Panc1 (cell line): ENCODE data around the gene ITIH2.

Experiments
- POLR2AphosphoS5 ChIP-seq: IDR thresholded peaks from 2 replicates; pipeline ENCODE4 v1.6.1; 2012; ENCODE audit warnings: mild to moderate bottlenecking, low read depth, low read length, moderate library complexity
- REST ChIP-seq, 2 experiments: IDR thresholded peaks; 2 replicates each; pipeline ENCODE4 v1.6.1; 2011 to 2012; ENCODE audit warnings: low read depth in 2 of 2, control low read depth in 1 of 2, low read length in 1 of 2, mild to moderate bottlenecking in 1 of 2, moderate library complexity in 1 of 2; ENCODE audit not compliant: insufficient read depth in 1 of 2
- SIN3A ChIP-seq: IDR thresholded peaks from 2 replicates; pipeline ENCODE4 v1.6.1; 2012; ENCODE audit warnings: low read depth, mild to moderate bottlenecking, low read length, moderate library complexity, borderline replicate concordance; ENCODE audit not compliant: insufficient read depth
- TF ChIP-seq, protein P1 (sequence below): fragments of 450-650 bp; IDR thresholded peaks from 2 replicates; pipeline ENCODE4 v1.5.1; 2017; ENCODE audit warnings: mild to moderate bottlenecking

- TF ChIP-seq, protein P1, sequence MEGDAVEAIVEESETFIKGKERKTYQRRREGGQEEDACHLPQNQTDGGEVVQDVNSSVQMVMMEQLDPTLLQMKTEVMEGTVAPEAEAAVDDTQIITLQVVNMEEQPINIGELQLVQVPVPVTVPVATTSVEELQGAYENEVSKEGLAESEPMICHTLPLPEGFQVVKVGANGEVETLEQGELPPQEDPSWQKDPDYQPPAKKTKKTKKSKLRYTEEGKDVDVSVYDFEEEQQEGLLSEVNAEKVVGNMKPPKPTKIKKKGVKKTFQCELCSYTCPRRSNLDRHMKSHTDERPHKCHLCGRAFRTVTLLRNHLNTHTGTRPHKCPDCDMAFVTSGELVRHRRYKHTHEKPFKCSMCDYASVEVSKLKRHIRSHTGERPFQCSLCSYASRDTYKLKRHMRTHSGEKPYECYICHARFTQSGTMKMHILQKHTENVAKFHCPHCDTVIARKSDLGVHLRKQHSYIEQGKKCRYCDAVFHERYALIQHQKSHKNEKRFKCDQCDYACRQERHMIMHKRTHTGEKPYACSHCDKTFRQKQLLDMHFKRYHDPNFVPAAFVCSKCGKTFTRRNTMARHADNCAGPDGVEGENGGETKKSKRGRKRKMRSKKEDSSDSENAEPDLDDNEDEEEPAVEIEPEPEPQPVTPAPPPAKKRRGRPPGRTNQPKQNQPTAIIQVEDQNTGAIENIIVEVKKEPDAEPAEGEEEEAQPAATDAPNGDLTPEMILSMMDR = no peak
- TF ChIP-seq REST (IDR thresholded peaks at IDR 0.05; ENCODE audit: insufficient read depth in 1 of 2, low read depth in 2 of 2, low read length in 1 of 2) (no peak), POLR2AphosphoS5 (no peak), SIN3A (no peak)
Measured at GRCh38 chr10:7786430-7786829, 83.3 kb downstream of the ITIH2 start.
